Neural crest cell (in vitro differentiated cells): ENCODE results near the gene HAS3. TPM values are rescaled to one million over a fixed set of nuclear protein-coding genes. Genes with fewer than 3 reads are reported as not detected.

Experiments
- DNase-seq: peaks from one replicate; pipeline ENCODE4 v3.0.0; 2021; ENCODE audit warnings: low read depth, mixed read lengths, low spot score
- H3K27ac Mint-ChIP-seq: one replicate; pipeline ENCODE4 v1.8.0; 2021; ENCODE audit warnings: mild to moderate bottlenecking, mixed read lengths; ENCODE audit not compliant: unreplicated experiment
- H3K27me3 Mint-ChIP-seq: 2 replicates; pipeline ENCODE4 v1.8.0; 2021; ENCODE audit warnings: low read depth, mild to moderate bottlenecking, mixed read lengths
- H3K36me3 Mint-ChIP-seq: 2 replicates; pipeline ENCODE4 v1.8.0; 2021; ENCODE audit warnings: low read depth, mild to moderate bottlenecking, mixed read lengths
- H3K4me1 Mint-ChIP-seq: 2 replicates; pipeline ENCODE4 v1.8.0; 2021; ENCODE audit warnings: mixed read lengths
- H3K4me3 Mint-ChIP-seq: one replicate; pipeline ENCODE4 v1.8.0; 2021; ENCODE audit warnings: mild to moderate bottlenecking, mixed read lengths
- H3K9me3 Mint-ChIP-seq: 2 replicates; pipeline ENCODE4 v1.8.0; 2021; ENCODE audit warnings: mixed read lengths
- CTCF ChIP-seq: fragments of 200-600 bp; sonication (generic); conservative IDR thresholded peaks from 2 replicates; pipeline ENCODE4 v1.5.0; 2021; ENCODE audit warnings: antibody characterized with exemption, mild to moderate bottlenecking
- total RNA-seq: library from RNA; stranded (reverse); gene quantifications from 2 replicates; pipeline ENCODE4 v1.2.1, GENCODE V29; 2021

HAS3 gene
- total RNA-seq, 1 donor from 2014 or later: 4.2 TPM

GRCh38 chr16:69064124-69064763 is 41.2 kb upstream of the HAS3 start:
- Mint-ChIP-seq H3K36me3 (peaks cover 2% of the 10 kb centered on the region), H3K9me3 (no peaks in the 10 kb centered on the region), H3K4me1 (peaks cover 23% of the 10 kb centered on the region), H3K27ac (no peak overlapping the region), H3K27me3 (no peaks in the 10 kb centered on the region), H3K4me3 (no peak overlapping the region)
- TF ChIP-seq CTCF: no peak
- DNase-seq: no peak

- no peak for DNase-seq
- Mint-ChIP-seq H3K36me3 (peaks cover 2% of the 10 kb centered on the region), H3K27me3 (no peaks in the 10 kb centered on the region), H3K4me1 (peaks cover 23% of the 10 kb centered on the region), H3K27ac (no peak overlapping the region), H3K9me3 (no peaks in the 10 kb centered on the region), H3K4me3 (no peak overlapping the region)
- no peak for TF ChIP-seq CTCF
These were observed 40.6 kb upstream of the HAS3 start for GRCh38 chr16:69064764-69065313.

GRCh38 chr16:69069504-69069903 is 35.9 kb upstream of the HAS3 start:
- Mint-ChIP-seq H3K4me3 (no peak overlapping the region), H3K27me3 (no peaks in the 10 kb centered on the region), H3K27ac (peak overlapping the region; percentile 69), H3K9me3 (no peaks in the 10 kb centered on the region), H3K36me3 (no peaks in the 10 kb centered on the region), H3K4me1 (peaks cover 37% of the 10 kb centered on the region)
- no peak for TF ChIP-seq CTCF
- no peak for DNase-seq

GRCh38 chr16:69071036-69071435 is 34.4 kb upstream of the HAS3 start:
- DNase-seq: no peak
- Mint-ChIP-seq H3K27me3 (no peaks in the 10 kb centered on the region), H3K4me1 (peaks cover 22% of the 10 kb centered on the region), H3K4me3 (no peak overlapping the region), H3K36me3 (no peaks in the 10 kb centered on the region), H3K9me3 (no peaks in the 10 kb centered on the region), H3K27ac (no peak overlapping the region)
- TF ChIP-seq CTCF: no peak

GRCh38 chr16:69072640-69072974 is 32.8 kb upstream of the HAS3 start:
- no peak overlapping the region for H3K27ac Mint-ChIP-seq
- H3K4me3 Mint-ChIP-seq: no peak overlapping the region
- no peaks in the 10 kb centered on the region for H3K9me3 Mint-ChIP-seq
- no peak for TF ChIP-seq CTCF
- peaks cover 30% of the 10 kb centered on the region for H3K4me1 Mint-ChIP-seq
- H3K27me3 Mint-ChIP-seq: no peaks in the 10 kb centered on the region
- no peak for DNase-seq
- no peaks in the 10 kb centered on the region for H3K36me3 Mint-ChIP-seq
